HG03565 (cell line): ENCODE results near the gene ZFY.

ENCODE experiments used
- ATAC-seq: cut with Tn5 transposase; IDR thresholded peaks from one replicate; pipeline ENCODE4 v1.9.1; 2021; ENCODE audit warnings: mild to moderate bottlenecking, moderate library complexity; ENCODE audit not compliant: unreplicated experiment

ZFY gene

GRCh38 chrY:2934861-2935715, at the start of gene ZFY:
Gene ZFY (plus strand): TSS chrY:2935381. CDS start chrY:2953937, 18,556 bp downstream.
- ATAC-seq = peak; percentile 13

- ATAC-seq = no peak
These were observed 49.3 kb upstream of the ZFY start for GRCh38 chrY:2885880-2886279.

GRCh38 chrY:2887386-2887785, 47.8 kb upstream of the ZFY start:
- no peak for ATAC-seq

DNA sequence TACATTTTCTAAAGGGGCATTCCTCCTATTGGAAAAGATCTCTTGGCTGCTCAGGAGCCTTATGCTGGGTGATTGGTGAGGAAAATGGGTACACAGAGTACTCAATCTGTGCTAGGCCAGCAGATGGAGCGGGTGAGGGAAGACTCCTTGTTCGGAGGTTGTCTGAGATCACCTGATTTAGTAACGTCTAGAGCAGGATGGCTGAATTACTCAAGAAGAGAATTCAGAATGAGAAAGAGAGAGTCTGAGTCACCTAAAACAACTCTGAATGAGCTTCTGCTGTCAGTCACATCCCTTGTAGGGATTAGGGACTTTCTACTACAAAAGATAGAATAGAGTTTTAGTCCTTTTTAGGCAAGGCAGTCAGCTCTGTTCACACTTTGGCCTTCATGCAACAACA, 47.2 kb upstream of the ZFY start:
- peak; percentile 90 for ATAC-seq

DNA sequence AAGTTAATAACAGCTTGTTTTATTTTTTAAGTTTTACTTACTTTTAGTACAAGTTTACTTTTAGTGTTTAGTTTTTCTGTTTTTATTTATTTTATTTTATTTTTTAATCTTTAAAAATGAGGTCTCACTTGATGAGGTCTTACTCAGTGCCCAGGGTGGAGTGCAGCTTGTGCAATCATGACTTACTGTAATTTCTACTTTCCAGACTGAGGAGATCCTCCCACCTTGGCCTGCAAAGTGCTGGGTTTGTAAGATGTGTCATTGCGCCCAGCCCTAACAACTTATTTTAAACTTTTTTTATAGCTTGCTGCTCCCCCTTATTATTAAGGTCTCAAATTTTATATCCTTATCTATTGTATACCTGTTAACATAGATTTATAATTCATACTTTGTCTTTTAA, 41.7 kb upstream of the ZFY start:
- ATAC-seq = no peak

DNA sequence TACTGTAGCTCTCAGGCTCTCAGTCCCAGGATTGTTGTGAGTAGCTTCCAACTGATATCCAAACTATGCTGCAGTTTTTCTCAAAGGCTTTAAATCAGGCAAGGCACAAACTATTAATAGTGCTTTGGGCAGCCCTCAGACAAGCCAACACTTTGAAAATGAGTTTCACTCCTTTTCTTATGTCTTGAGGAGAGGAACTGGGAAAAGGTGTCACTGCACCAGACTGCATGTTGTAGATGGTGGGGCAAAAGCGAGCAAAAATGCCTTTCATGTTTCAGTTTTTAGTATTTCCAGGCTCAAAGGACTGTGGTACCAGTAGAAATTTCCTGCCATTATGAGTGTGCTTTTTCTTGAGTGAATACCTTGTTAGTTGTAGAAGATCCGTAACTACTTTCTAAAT, 39.1 kb upstream of the ZFY start:
- ATAC-seq = peak; percentile 61

- no peak for ATAC-seq
These were observed 27.8 kb upstream of the ZFY start for GRCh38 chrY:2907356-2907755.

DNA sequence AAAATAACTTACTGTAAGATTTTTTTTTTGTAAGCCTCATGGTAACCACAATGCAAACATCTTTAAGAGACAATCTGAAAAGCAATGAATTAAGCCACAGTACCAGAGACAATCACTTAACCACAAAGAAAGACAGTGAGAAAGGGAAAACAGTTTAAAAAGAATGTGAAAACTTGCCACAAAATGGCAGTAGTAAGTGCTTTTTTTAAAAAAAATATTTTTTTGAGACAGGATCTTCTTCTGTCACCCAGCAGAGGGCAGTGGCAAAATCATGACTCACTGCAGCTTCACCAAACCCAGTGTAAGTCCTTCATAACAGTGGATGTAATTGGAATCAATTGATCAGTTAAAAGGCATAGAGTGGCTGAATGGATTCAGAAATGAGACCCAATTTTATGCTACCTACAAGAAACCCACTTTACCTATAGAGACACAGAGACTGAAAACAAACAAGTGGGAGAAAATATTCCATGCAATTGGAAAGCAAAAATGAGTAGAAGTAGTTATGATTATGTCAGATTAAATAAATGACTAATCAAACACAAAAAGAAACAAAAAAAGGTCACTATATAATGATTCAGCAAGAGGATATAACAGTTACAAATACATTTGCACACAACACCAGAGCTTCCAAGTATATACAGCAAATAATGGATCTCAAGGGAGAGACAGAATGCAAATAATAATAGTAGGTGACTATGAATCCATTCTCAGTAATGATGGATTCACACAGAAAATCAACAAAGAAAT, 21.9 kb upstream of the ZFY start:
- peak; percentile 51 for ATAC-seq

DNA sequence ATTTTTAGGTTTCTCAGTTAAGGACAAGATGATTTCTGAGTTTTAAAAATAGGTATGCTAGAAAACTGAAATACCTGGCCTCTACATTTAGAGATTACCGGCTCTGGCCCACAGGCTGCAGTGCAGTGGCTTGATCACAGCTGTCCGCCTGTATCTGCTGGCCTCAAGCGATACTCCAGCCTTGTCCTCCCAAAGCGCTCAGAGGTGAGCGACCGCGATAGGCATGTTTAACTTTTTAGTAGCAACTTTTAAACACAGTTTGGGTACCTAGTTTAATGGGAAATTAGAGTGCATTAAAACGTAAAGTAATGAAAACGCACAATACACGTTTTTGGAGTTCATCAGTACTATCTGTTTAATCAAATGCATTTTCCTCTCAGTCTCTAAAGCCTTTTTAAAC, 1.1 kb upstream of the ZFY start:
- no peak for ATAC-seq

DNA sequence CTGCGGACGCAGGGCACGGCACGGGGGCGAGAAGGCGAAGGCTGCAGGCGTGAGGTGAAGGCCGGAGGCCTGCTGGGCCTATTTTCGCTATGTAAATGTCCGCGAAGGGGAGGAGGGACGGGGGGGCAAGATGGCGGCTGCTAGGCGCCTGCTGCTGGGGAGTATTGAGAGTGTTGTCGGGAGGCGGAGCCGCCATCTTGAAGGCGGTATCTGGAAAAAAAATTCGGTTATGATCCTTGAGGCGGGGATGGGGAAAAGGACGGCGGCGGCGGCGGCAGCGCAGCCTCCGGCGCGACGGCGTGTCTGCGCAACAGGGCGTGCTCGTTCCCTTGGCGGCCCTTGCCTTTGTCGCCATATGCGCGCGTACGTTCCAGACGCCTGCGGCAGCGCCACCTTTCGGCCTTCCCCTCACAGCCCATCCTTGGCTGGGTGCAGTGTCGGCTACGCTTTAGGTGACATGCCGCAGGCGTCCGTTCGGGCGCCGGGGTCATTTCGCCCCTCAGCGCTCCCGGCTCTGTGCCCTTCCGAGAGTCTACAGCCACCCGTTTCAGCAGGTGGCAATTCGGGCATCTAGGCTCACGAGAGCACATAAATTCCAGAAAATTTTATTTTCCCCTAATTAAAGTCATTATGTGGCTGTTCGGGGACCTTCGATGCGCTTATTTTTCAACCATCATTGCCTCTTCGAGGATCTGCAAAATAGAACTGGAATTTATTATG, 695 bp downstream of the ZFY start:
- peak; percentile 67 for ATAC-seq

- ATAC-seq = no peak
These were observed 1.2 kb downstream of the ZFY start for GRCh38 chrY:2936436-2936750.

- ATAC-seq = no peak
These were observed 2.0 kb downstream of the ZFY start for GRCh38 chrY:2937149-2937548.

DNA sequence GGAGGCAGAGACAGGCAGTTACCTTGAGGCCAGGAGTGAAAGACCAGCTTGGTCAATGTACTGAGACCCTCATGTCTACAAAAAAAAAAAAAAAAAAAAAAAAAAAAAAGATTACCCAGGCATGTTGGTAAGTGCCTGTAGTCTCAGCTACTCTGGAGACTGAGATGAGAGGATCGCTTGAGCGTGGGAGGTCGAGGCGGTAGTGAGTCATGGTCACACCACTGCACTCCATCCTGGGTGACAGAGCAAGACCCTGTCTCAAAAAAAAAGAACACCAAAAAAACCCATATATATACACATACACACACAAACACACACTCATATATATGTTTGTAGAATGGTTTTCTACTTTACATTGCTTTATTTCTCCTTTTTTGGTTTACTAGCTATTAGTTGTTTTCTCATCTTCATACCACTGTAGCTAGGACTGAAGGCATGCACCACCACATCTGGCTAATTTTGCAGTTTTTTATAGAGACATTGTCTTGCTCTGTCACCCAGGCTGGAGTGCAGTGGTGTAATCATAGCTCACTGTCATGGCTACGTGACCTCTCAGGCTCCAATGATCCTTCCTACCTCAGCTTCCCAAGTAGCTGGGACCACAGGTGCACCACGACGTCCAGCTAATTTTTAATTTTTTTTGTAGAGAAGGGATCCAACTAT, 14.5 kb downstream of the ZFY start:
- peak; percentile 64 for ATAC-seq

DNA sequence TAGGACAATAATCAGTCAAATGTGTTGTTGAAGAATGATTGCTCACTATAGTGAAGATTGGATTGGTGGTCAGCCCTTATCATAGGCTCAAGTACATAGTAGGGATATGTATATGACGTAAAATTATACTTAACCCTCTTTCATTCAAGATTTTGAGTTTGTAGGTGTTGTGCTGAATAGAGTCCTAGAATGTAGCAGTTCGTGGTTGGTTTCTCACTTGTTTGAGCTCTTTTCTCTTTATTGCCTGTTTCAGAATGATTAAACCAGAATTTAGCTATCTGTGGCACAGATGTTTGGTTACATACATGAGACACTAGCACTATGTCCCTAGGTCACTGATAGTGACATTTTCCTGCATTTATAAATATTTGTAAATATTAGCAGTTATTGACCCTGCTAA, 15.5 kb downstream of the ZFY start:
- ATAC-seq = no peak

DNA sequence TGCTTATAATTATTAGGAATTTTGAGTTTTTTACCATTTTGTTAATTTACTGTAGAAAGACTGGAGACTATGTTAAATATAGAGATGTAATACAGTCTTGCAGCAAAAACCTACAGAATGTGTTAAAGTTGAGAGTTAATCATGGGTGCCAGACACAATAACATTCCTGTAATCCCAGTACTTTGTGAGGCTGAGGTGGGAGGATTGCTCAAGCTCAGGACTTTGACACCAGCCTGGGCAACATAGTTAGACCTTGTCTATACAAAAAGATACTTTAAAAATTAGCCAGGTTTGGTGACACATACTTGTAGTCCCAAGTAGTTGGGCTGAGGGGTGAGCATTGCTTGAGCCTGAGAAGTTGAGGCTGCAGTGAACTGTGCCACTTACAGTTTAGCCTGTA, 17.7 kb downstream of the ZFY start:
- no peak for ATAC-seq

DNA sequence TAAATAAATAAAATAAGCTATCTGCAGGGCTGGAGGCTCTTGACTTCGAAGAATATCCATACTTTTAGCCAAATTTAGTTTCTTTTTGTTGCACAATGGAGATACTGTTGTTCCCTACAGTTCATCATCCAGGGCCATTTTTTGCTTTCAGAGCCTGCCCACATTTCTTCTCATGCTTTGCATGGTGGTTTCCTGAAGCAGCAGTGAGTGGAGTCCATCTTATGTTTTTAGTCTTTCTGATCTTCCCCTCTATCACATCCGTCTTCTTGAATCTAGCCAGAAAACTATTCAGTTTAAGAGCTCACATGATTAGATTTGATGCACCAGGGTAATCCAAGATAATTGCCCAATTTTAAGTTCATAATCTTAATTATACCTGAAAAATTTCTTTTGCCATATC, 19.6 kb downstream of the ZFY start:
- no peak for ATAC-seq

DNA sequence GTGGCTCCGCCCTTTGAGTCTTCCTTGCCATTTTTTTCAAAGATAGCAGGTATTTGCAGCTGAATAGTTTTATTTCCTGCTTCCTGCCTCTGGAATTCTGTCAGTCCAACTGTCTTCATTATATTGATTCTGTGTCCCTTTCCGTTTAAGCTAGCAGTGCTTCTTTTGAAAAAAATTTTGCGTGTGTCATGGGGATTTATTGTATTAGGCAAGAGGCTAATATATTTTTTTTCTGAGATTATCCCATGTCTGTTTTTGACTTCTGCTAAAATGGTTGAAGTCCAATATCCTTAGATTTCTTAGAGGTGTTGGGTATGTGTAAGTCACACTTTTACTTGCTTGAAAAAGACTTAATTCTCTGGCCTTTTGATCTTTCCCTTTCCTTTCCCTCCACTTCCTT, 20.4 kb downstream of the ZFY start:
- ATAC-seq = no peak

DNA sequence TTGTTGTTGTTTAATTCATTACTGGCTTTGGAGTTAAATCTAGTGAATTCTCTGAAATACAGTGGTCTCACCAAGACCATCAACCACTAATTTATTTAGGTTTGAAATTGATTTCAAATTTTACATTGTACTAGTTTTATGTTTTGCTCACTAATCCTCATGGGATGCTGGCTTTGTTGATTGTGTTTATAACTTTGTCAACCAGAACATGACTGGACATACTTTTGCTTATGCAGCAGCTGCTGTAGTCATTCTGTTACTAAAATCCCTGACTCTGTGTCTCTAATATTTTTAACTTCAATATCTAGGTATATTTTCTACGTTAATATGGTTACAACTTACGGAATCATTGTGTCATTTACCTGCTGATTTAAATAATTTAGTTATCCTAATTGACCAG, 26.9 kb downstream of the ZFY start:
- no peak for ATAC-seq

- no peak for ATAC-seq
These were observed 29.6 kb downstream of the ZFY start for GRCh38 chrY:2964814-2965213.

DNA sequence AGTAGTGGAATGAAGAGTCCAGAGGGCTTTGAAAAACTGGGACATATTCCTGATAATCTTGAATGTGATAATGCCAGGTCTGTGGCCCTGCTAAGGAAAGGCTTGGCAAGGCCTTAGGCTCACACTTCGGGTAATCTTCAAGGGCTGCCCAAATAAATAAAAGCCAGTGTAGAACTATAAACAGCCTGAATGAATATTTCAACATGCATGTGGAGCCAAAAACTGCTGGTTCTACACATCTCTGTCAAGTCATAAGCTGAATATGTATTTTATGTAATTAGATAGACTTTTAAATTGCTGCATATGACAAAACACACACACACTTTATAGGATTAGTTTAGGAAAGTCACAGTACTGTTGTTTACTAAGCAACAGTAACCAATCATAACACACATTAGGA, 30.4 kb downstream of the ZFY start:
- ATAC-seq = no peak

DNA sequence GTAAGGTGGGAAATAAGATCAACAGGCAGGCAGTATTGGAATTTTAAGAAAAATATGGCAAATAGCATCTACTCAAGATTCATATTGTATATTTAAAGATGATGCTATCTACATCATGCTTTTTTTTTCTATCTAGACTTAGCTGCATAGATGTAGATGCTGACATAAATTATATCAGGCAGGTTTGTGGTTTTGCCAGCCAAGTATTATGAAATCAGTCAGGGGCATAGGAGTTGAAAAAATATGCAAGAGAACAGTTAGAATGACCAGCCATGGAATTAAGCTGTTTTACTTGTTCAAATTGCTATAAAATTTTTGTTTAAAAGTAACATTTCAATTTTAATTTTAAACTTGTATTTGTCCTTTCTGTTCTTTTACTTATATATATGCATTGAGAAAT, 34.4 kb downstream of the ZFY start:
- ATAC-seq = no peak
